Gastroesophageal sphincter (tissue), 4 donors: ENCODE data around the gene ELN. TPM values are rescaled to one million over a fixed set of nuclear protein-coding genes. Genes with fewer than 3 reads are reported as not detected.

Experiments used
- ATAC-seq: fragments of 150-250 bp; one replicate; pipeline ENCODE4 v1.9.1; 2016; ENCODE audit warnings: mild to moderate bottlenecking, moderate library complexity
- H3K27ac ChIP-seq, 4 donors: fragments of 200-600 bp; sonication (generic) in 3 of 4; 1 replicate in 3 of 4; 2 replicates in 1 of 4; pipeline ENCODE4 v1.5.1; 2016 to 2019
- H3K27me3 ChIP-seq: fragments of 200-600 bp; sonication (generic); one replicate; pipeline ENCODE4 v1.5.1; 2019
- H3K36me3 ChIP-seq, 2 donors: fragments of 200-600 bp; sonication (generic); one replicate each; pipeline ENCODE4 v1.5.1; 2019; ENCODE audit warnings: control low read depth in 1 of 2
- H3K4me1 ChIP-seq, 3 donors: fragments of 200-600 bp; sonication (generic); 1 replicate in 2 of 3; 2 replicates in 1 of 3; pipeline ENCODE4 v1.5.1; 2016 to 2019; ENCODE audit warnings: control low read depth in 2 of 3
- H3K4me3 ChIP-seq, 2 donors: fragments of 200-600 bp; sonication (generic); one replicate each; pipeline ENCODE4 v1.5.1; 2019; ENCODE audit warnings: mild to moderate bottlenecking in 1 of 2, moderate library complexity in 1 of 2
- H3K9me3 ChIP-seq, 3 donors: fragments of 200-600 bp; sonication (generic); one replicate each; pipeline ENCODE4 v1.5.1; 2017 to 2019; ENCODE audit warnings: control low read depth in 2 of 3
- EP300 ChIP-seq: sonication (generic); formaldehyde crosslinking; IDR thresholded peaks from one replicate; pipeline ENCODE4 v1.6.1; 2017; ENCODE audit warnings: antibody characterized with exemption, mild to moderate bottlenecking
- POLR2A ChIP-seq, 2 donors: fragments of 450-650 bp; IDR thresholded peaks; one replicate each; pipeline ENCODE4 v1.6.1; 2017; ENCODE audit warnings: antibody characterized with exemption in 2 of 2, mild to moderate bottlenecking in 2 of 2, moderate library complexity in 1 of 2
- POLR2AphosphoS5 ChIP-seq: sonication (generic); formaldehyde crosslinking; IDR thresholded peaks from one replicate; pipeline ENCODE4 v1.6.1; 2017; ENCODE audit warnings: antibody characterized with exemption
- WGBS, 2 donors: methylation state at CpG; one replicate each; pipeline ENCODE4 v1.1.5; 2018; ENCODE audit warnings: low coverage in 1 of 2; 5-methylcytosine and 5-hydroxymethylcytosine counted together
- total RNA-seq, 4 donors: library from RNA; depleted of rRNA; stranded (reverse); fragments of >200 nt; gene quantifications; one replicate each; pipeline ENCODE4 v1.1.0, GENCODE V29; 2016
- TF ChIP-seq, protein P1 (sequence below), 4 experiments: fragments of 200-600 bp in 2 of 4; fragments of 450-650 bp in 2 of 4; sonication (generic) in 1 of 4; IDR thresholded peaks; one replicate each; pipeline ENCODE4 v1.5.1; 2017 to 2019; ENCODE audit warnings: antibody characterized with exemption in 4 of 4, mild to moderate bottlenecking in 2 of 4, moderate library complexity in 2 of 4

ELN gene
- total RNA-seq, 4 donors from 2014 or later: 316 to 703 (median 441) TPM

DNA sequence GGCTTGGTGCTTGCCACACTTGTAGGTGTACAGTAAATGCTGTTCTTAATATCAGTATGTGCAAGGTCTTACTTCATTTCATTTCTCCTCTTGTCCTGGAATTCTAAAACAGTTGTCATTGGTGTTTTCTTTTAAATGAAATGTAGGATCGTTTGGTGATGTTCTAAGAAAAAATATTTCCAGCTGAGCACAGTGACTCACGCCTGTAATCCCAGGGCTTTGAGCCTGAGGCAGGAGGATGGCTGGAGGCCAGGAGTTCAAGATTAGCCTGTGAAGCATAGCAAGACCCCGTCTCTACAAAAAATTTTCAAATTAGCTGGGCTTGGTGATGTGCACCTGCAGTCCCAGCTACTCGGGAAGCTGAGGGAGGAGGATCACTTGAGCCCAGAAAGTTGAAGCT lies 32.6 kb upstream of the ELN start:
- peak; percentile 19 for ATAC-seq
- Histone ChIP-seq H3K4me3 (no peak overlapping the region), H3K36me3 (no peaks in the 10 kb centered on the region), H3K27me3 (no peaks in the 10 kb centered on the region), H3K9me3 (peaks cover 0 to 9% (median 0%) of the 10 kb centered on the region in 3 donors), H3K27ac (peak overlapping the region in 3 of 4 donors; percentile 69 to 90 (median 82)), H3K4me1 (peaks cover 0 to 74% (median 31%) of the 10 kb centered on the region in 3 donors)
- TF ChIP-seq POLR2A (IDR thresholded peaks at IDR 0.05) (no peak), POLR2AphosphoS5 (peak; percentile 76)
- WGBS, 2 donors: 28 to 34% methylated on average over 3 of the region's 4 CpGs

DNA sequence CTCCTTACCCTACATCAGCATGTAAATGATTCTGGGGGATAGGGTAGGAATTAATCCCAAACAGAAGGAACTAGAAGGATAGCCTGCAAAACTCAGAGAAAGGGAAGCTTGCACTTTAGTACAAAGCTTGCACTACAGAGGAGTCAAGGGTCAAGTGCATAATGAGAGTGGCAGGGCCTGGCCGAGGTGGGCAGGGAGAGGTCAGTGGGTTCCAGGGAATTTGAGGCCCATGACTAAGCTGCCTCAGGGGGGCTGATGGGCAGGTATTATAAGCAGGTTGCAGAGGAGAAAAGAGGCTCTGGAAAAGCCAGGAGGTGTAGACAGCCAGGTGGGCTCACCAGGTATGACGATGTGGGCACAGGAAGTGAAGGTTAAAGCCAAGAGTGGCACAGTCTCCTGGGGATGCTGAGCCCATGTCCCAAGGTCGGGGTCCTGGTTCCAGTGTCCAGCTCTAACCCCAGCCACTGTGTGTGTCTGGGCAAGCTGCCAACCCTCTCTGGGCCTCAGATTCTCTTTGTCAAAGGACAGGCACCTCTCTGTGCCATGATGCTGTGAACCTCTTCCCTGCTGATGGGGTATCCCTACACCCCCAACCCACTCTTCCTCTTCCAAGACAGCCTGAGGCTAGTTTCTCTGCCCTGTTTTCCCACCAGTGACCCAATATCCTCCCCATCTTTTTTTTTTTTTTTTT lies 32.0 kb upstream of the ELN start:
- Histone ChIP-seq H3K27ac (peak overlapping the region in 3 of 4 donors; percentile 69 to 90 (median 82)), H3K4me1 (peaks cover 0 to 80% (median 37%) of the 10 kb centered on the region in 3 donors), H3K4me3 (no peak overlapping the region), H3K27me3 (no peaks in the 10 kb centered on the region), H3K36me3 (no peaks in the 10 kb centered on the region), H3K9me3 (peaks cover 0 to 9% (median 0%) of the 10 kb centered on the region in 3 donors)
- WGBS, 2 donors: 45 to 46% methylated on average over 2 to 3 of the region's 3 CpGs
- ATAC-seq: no peak
- no peak for TF ChIP-seq EP300
- TF ChIP-seq POLR2AphosphoS5: no peak
- TF ChIP-seq, protein P1, sequence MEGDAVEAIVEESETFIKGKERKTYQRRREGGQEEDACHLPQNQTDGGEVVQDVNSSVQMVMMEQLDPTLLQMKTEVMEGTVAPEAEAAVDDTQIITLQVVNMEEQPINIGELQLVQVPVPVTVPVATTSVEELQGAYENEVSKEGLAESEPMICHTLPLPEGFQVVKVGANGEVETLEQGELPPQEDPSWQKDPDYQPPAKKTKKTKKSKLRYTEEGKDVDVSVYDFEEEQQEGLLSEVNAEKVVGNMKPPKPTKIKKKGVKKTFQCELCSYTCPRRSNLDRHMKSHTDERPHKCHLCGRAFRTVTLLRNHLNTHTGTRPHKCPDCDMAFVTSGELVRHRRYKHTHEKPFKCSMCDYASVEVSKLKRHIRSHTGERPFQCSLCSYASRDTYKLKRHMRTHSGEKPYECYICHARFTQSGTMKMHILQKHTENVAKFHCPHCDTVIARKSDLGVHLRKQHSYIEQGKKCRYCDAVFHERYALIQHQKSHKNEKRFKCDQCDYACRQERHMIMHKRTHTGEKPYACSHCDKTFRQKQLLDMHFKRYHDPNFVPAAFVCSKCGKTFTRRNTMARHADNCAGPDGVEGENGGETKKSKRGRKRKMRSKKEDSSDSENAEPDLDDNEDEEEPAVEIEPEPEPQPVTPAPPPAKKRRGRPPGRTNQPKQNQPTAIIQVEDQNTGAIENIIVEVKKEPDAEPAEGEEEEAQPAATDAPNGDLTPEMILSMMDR (IDR thresholded peaks at IDR 0.05): no peak
- TF ChIP-seq POLR2A (IDR thresholded peaks at IDR 0.05): no peak

DNA sequence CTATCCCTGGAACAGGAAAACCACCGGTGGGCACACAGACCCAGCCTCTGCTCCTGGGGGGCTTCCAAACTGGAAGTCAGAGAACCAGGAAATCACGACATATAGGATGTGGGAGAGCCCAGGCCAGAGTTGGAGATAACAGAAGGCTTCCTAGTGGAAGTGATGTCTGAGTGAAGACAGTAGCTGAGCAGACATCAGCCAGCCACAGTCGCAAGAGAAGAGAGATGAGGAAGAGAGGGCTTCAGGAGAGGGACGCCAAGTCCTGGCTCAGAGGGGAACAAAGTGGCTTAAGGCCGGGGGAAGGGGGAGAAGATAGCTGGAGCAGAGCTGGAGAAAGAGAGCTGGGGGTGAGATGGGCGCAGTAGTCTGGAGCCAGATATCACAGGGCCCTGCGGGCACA lies 30.9 kb upstream of the ELN start:
- Histone ChIP-seq H3K27me3 (no peaks in the 10 kb centered on the region), H3K36me3 (no peaks in the 10 kb centered on the region), H3K27ac (peak overlapping the region in 2 of 4 donors; percentile 17 to 90), H3K4me1 (peaks cover 0 to 85% (median 37%) of the 10 kb centered on the region in 3 donors), H3K9me3 (peaks cover 0 to 9% (median 0%) of the 10 kb centered on the region in 3 donors), H3K4me3 (no peak overlapping the region)
- no peak for TF ChIP-seq POLR2A (IDR thresholded peaks at IDR 0.05)
- no peak for TF ChIP-seq POLR2AphosphoS5
- TF ChIP-seq, protein P1 (IDR thresholded peaks at IDR 0.05): no peak
- TF ChIP-seq EP300: no peak
- 64 to 76% methylated on average over 5 to 6 of the region's 7 CpGs for WGBS, 2 donors
- ATAC-seq: no peak

DNA sequence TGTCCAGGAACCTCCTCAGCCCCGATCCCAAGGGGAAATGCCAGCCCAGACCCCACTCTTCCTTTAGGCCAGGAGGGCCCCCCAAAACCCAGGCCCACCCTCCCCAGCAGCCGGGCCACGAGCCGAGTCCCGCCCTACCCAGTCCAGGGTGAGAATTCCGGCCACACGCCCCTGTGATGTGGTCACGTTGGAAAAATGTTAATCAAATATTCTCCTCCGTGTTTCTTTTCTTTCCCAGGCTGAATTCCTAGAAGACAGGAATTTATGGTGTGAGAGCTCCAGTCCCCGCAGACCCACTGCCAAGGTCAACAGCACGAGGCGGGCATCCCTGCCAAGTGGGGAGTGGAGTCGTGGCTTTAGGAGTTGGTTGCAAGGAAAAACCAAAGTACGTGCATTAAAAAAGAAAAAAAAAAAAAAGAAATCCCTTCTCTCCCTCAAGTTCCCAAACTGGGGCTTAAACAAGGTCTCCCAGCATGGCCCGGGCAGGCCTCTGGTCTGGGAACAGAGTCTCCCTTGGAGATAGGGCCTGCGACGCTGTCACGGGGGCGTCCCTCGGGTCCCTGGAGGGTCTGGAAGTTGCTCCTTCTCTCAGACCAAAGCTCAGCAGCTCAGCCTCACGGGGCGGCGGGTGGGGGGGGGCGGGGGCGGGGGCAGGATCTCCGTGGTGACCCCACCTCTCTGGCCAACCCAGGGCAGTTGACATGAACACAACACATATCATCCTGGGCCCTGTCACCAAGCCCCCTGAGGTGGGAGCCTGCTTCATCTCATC lies 28.1 kb upstream of the ELN start:
- peak; percentile 82 for ATAC-seq
- 3 to 8% methylated on average over 6 to 8 of the region's 26 CpGs for WGBS, 2 donors
- peaks cover 0 to 84% (median 26%) of the 10 kb centered on the region in 3 donors for H3K4me1 ChIP-seq
- no peaks in the 10 kb centered on the region for H3K36me3 ChIP-seq
- H3K27me3 ChIP-seq: no peaks in the 10 kb centered on the region
- H3K4me3 ChIP-seq: peak overlapping the region in 1 of 2 donors; percentile 5
- TF ChIP-seq, protein P1 (IDR thresholded peaks at IDR 0.05): no peak
- peak; percentile 95 for TF ChIP-seq POLR2AphosphoS5
- peak overlapping the region; percentile 74 to 93 (median 84) for H3K27ac ChIP-seq
- peaks cover 0 to 2% (median 0%) of the 10 kb centered on the region in 3 donors for H3K9me3 ChIP-seq

DNA sequence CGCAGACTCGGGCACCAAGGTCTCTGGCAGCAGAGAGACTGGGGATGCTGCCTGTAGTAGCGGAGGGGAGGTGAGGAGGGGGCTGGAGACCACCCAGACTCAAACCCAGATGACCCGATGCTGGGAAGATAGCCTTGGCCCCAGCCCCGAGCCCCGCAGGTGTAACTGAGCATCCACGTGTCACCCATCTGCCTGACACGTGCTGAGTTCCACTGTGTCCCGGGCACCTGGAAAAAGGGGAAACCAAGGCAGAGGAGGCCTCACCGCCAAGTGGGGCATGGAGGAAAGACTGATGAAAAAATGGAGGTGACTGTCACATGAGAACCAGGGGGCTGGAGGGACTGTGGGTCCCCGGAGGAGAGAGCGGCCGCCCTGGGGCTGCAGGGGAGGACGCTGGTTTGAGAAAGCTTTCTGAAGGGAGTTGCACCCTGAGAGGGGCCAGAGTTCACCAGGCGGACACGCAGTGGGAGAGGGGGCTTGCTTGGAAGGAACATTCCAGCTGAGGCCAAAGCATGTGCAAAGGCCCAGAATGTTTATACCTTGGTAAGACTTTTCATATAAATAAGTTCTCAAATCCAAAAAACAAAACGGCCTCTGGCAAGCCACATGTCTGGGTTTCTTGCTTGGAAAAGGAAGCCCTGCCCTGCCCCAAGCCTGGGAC lies 27.4 kb upstream of the ELN start:
- no peak overlapping the region for H3K4me3 ChIP-seq
- peaks cover 0 to 76% (median 26%) of the 10 kb centered on the region in 3 donors for H3K4me1 ChIP-seq
- H3K9me3 ChIP-seq: no peaks in the 10 kb centered on the region
- TF ChIP-seq EP300 (no peak), POLR2A (IDR thresholded peaks at IDR 0.05) (no peak), POLR2AphosphoS5 (peak; percentile 75)
- TF ChIP-seq, protein P1 (IDR thresholded peaks at IDR 0.05): no peak
- no peak for ATAC-seq
- WGBS, 2 donors: 40 to 69% methylated on average over 6 to 7 of the region's 17 CpGs
- no peaks in the 10 kb centered on the region for H3K36me3 ChIP-seq
- H3K27ac ChIP-seq: peak overlapping the region; percentile 65 to 93 (median 84)
- no peaks in the 10 kb centered on the region for H3K27me3 ChIP-seq
